GM21447 (cell line): ENCODE measurements around the gene CCSER1.
"Not testable (repeated sequence)": the region's sequence is repeated elsewhere in the genome, so short reads cannot be mapped to it uniquely, and the experiment has no call there.

Experiments used
- ATAC-seq: cut with Tn5 transposase; IDR thresholded peaks from one replicate; pipeline ENCODE4 v1.9.1; 2021; ENCODE audit not compliant: unreplicated experiment

The CCSER1 gene

GRCh38 chr4:91454111-91454510 lies 1326.9 kb downstream of the CCSER1 start:
- no peak for ATAC-seq

GRCh38 chr4:91462566-91462965 lies 1335.4 kb downstream of the CCSER1 start:
- not testable (repeated sequence) for ATAC-seq

- ATAC-seq: no peak
Measured at GRCh38 chr4:91470671-91471070, 1343.5 kb downstream of the CCSER1 start.

GRCh38 chr4:91471280-91471679 lies 1344.1 kb downstream of the CCSER1 start:
- no peak for ATAC-seq

GRCh38 chr4:91472046-91472445 lies 1344.9 kb downstream of the CCSER1 start:
- no peak for ATAC-seq

GRCh38 chr4:91485415-91485814 lies 1358.2 kb downstream of the CCSER1 start:
- no peak for ATAC-seq

- ATAC-seq: no peak
Measured at GRCh38 chr4:91488946-91489345, 1361.8 kb downstream of the CCSER1 start.

- no peak for ATAC-seq
Measured at GRCh38 chr4:91497892-91498291, 1370.7 kb downstream of the CCSER1 start.

GRCh38 chr4:91502365-91502764 lies 1375.2 kb downstream of the CCSER1 start:
- no peak for ATAC-seq

- no peak for ATAC-seq
Measured at GRCh38 chr4:91513326-91513725, 1386.1 kb downstream of the CCSER1 start.

- ATAC-seq: no peak
Measured at GRCh38 chr4:91519155-91519554, 1392.0 kb downstream of the CCSER1 start.

GRCh38 chr4:91525621-91526020 lies 1398.4 kb downstream of the CCSER1 start:
- no peak for ATAC-seq

- ATAC-seq: no peak
Measured at GRCh38 chr4:91527056-91527455, 1399.9 kb downstream of the CCSER1 start.

GRCh38 chr4:91567594-91567993 lies 1440.4 kb downstream of the CCSER1 start:
- ATAC-seq: no peak

GRCh38 chr4:91577864-91578263 lies 1450.7 kb downstream of the CCSER1 start:
- ATAC-seq: no peak

GRCh38 chr4:91590260-91590659 lies 1463.1 kb downstream of the CCSER1 start:
- no peak for ATAC-seq

- no peak for ATAC-seq
Measured at GRCh38 chr4:91592125-91592524, 1464.9 kb downstream of the CCSER1 start.

- ATAC-seq: no peak
Measured at GRCh38 chr4:91596718-91597117, 1469.5 kb downstream of the CCSER1 start.

GRCh38 chr4:91598696-91599095 lies 1471.5 kb downstream of the CCSER1 start:
- ATAC-seq: no peak

- no peak for ATAC-seq
Measured at GRCh38 chr4:91600301-91600700, 1473.1 kb downstream of the CCSER1 start.

GRCh38 chr4:91601401-91601800 lies 1474.2 kb downstream of the CCSER1 start:
- no peak for ATAC-seq

GRCh38 chr4:91611782-91612181 lies 1484.6 kb downstream of the CCSER1 start:
- ATAC-seq: no peak

GRCh38 chr4:91620952-91621351 lies 1493.8 kb downstream of the CCSER1 start:
- no peak for ATAC-seq

- no peak for ATAC-seq
Measured at GRCh38 chr4:91621446-91621845, 1494.3 kb downstream of the CCSER1 start.
